HFFc6 (cell line): ENCODE measurements around the gene NFATC3. TPM values are rescaled to one million over a fixed set of nuclear protein-coding genes. Genes with fewer than 3 reads are reported as not detected.

Experiments used
- DNase-seq: peaks from one replicate; pipeline ENCODE4 v3.0.0-alpha.2; 2018
- H3K27ac Mint-ChIP-seq: 2 replicates; pipeline ENCODE4 v1.8.0; 2020; ENCODE audit warnings: mild to moderate bottlenecking, mixed read lengths
- H3K27me3 Mint-ChIP-seq: 2 replicates; pipeline ENCODE4 v1.8.0; 2021; ENCODE audit warnings: mild to moderate bottlenecking, moderate library complexity, mixed read lengths; ENCODE audit not compliant: insufficient read depth
- H3K36me3 Mint-ChIP-seq: 2 replicates; pipeline ENCODE4 v1.8.0; 2021; ENCODE audit warnings: low read depth, mixed read lengths
- H3K4me1 Mint-ChIP-seq: 2 replicates; pipeline ENCODE4 v1.8.0; 2020; ENCODE audit warnings: low read depth, mixed read lengths
- H3K4me3 Mint-ChIP-seq: 2 replicates; pipeline ENCODE4 v1.8.0; 2020; ENCODE audit warnings: mild to moderate bottlenecking, moderate library complexity, mixed read lengths
- H3K9me3 Mint-ChIP-seq: 2 replicates; pipeline ENCODE4 v1.8.0; 2020; ENCODE audit warnings: mild to moderate bottlenecking, mixed read lengths
- CTCF ChIP-seq: fragments of 200-600 bp; sonication (generic); IDR thresholded peaks from 2 replicates; pipeline ENCODE4 v1.5.0; 2021; ENCODE audit warnings: antibody characterized with exemption, mild to moderate bottlenecking
- total RNA-seq, 6 experiments: library from RNA; stranded (reverse); fragmentation: NEBNext Ultra II Directional; extraction: Animal tissue kit (Norgen Biotek cat#: 25700); gene quantifications; 2 replicates in 1 of 6; 3 replicates in 5 of 6; pipeline ENCODE4 v1.2.3, GENCODE V29; 2021

NFATC3 gene
- total RNA-seq, 6 experiments from 2014 or later: 17.2 to 20.7 (median 19.9) TPM

GRCh38 chr16:68235887-68236136 lies 150.6 kb downstream of the NFATC3 start, which contains the start of gene ESRP2:
TSS of gene ESRP2 (minus strand) at chr16:68236127. CDS start at chr16:68236045, 82 bp downstream.
- H3K4me1 Mint-ChIP-seq: peaks cover 21% of the 10 kb centered on the region
- peak within 1 kb of the TSS; percentile 98 for H3K27ac Mint-ChIP-seq
- no peak for TF ChIP-seq CTCF
- H3K4me3 Mint-ChIP-seq: peak within 1 kb of the TSS; percentile 85
- no peaks in the 10 kb centered on the region; the same call in 1 of the 2 replicates for H3K9me3 Mint-ChIP-seq
- H3K36me3 Mint-ChIP-seq: no peaks in the 10 kb centered on the region
- DNase-seq: no peak
- peaks cover 5% of the 10 kb centered on the region for H3K27me3 Mint-ChIP-seq

GRCh38 chr16:68236137-68236825 lies 151.1 kb downstream of the NFATC3 start:
- Mint-ChIP-seq H3K4me1 (peaks cover 21% of the 10 kb centered on the region), H3K4me3 (peak overlapping the region; percentile 85; the same call in 1 of the 2 replicates), H3K36me3 (no peaks in the 10 kb centered on the region), H3K9me3 (no peaks in the 10 kb centered on the region; the same call in 1 of the 2 replicates), H3K27ac (peak overlapping the region; percentile 98), H3K27me3 (peaks cover 5% of the 10 kb centered on the region)
- DNase-seq: no peak
- no peak for TF ChIP-seq CTCF

GRCh38 chr16:68236826-68237242 lies 151.7 kb downstream of the NFATC3 start:
- DNase-seq: no peak
- Mint-ChIP-seq H3K36me3 (no peaks in the 10 kb centered on the region), H3K27ac (peak overlapping the region; percentile 98), H3K4me1 (peaks cover 21% of the 10 kb centered on the region), H3K9me3 (no peaks in the 10 kb centered on the region; the same call in 1 of the 2 replicates), H3K4me3 (peak overlapping the region; percentile 85), H3K27me3 (peaks cover 3% of the 10 kb centered on the region; the same call in 1 of the 2 replicates)
- TF ChIP-seq CTCF: no peak

GRCh38 chr16:68237243-68238028 lies 152.3 kb downstream of the NFATC3 start:
- peak; percentile 97 for DNase-seq
- H3K9me3 Mint-ChIP-seq: no peaks in the 10 kb centered on the region; the same call in 1 of the 2 replicates
- H3K4me3 Mint-ChIP-seq: peak overlapping the region; percentile 86
- H3K27me3 Mint-ChIP-seq: peaks cover 3% of the 10 kb centered on the region; the same call in 1 of the 2 replicates
- TF ChIP-seq CTCF: no peak
- H3K36me3 Mint-ChIP-seq: no peaks in the 10 kb centered on the region
- H3K27ac Mint-ChIP-seq: peak overlapping the region; percentile 98
- peaks cover 21% of the 10 kb centered on the region for H3K4me1 Mint-ChIP-seq

- Mint-ChIP-seq H3K36me3 (no peaks in the 10 kb centered on the region), H3K4me1 (peaks cover 21% of the 10 kb centered on the region), H3K4me3 (peak overlapping the region; percentile 86), H3K27me3 (peaks cover 3% of the 10 kb centered on the region; the same call in 1 of the 2 replicates), H3K9me3 (no peaks in the 10 kb centered on the region; the same call in 1 of the 2 replicates), H3K27ac (peak overlapping the region; percentile 98)
- no peak for TF ChIP-seq CTCF
- DNase-seq: no peak
Observed at GRCh38 chr16:68238029-68238345, 152.8 kb downstream of the NFATC3 start.
